EH (cell line): ENCODE results near the gene USP10.

Experiments used
- DNase-seq: peaks from one replicate; pipeline ENCODE4 v3.0.0-alpha.2; 2015; ENCODE audit warnings: low read depth

Gene USP10

GRCh38 chr16:84804326-84804725, 104.5 kb downstream of the USP10 start:
- DNase-seq: no peak

- DNase-seq: peak; percentile 97
Measured at GRCh38 chr16:84806256-84806889, 106.6 kb downstream of the USP10 start.

GRCh38 chr16:84806890-84807258, 107.1 kb downstream of the USP10 start:
- no peak for DNase-seq

- DNase-seq: no peak
Measured at GRCh38 chr16:84807776-84808175, 108.0 kb downstream of the USP10 start.

- no peak for DNase-seq
Measured at GRCh38 chr16:84808826-84809225, 109.0 kb downstream of the USP10 start.

GRCh38 chr16:84810518-84811273, 110.9 kb downstream of the USP10 start:
- peak; percentile 84 for DNase-seq

- no peak for DNase-seq
Measured at GRCh38 chr16:84811529-84811928, 111.7 kb downstream of the USP10 start.

- DNase-seq: no peak
Measured at GRCh38 chr16:84813141-84813934, 113.5 kb downstream of the USP10 start.

GRCh38 chr16:84815462-84815861, 115.7 kb downstream of the USP10 start:
- DNase-seq: no peak

- DNase-seq: no peak
Measured at GRCh38 chr16:84816023-84816422, 116.2 kb downstream of the USP10 start.

GRCh38 chr16:84816485-84816884, 116.7 kb downstream of the USP10 start:
- DNase-seq: no peak

GRCh38 chr16:84817206-84817605, 117.4 kb downstream of the USP10 start:
- no peak for DNase-seq

- no peak for DNase-seq
Measured at GRCh38 chr16:84817613-84818012, 117.8 kb downstream of the USP10 start.

- DNase-seq: no peak
Measured at GRCh38 chr16:84818133-84818532, 118.3 kb downstream of the USP10 start.

GRCh38 chr16:84818989-84819643, 119.3 kb downstream of the USP10 start:
- no peak for DNase-seq

GRCh38 chr16:84819644-84820304, 120.0 kb downstream of the USP10 start, which contains the start of gene CRISPLD2:
Gene CRISPLD2, plus strand, starts transcription at chr16:84819985. Its CDS starts 18,511 bp downstream, at chr16:84838496.
- peak; percentile 92 for DNase-seq

GRCh38 chr16:84820305-84820684, 120.5 kb downstream of the USP10 start:
- DNase-seq: peak; percentile 66

- DNase-seq: peak; percentile 37
Measured at GRCh38 chr16:84820771-84821170, 121.0 kb downstream of the USP10 start.

- no peak for DNase-seq
Measured at GRCh38 chr16:84821179-84821578, 121.4 kb downstream of the USP10 start.

GRCh38 chr16:84821728-84822689, 122.2 kb downstream of the USP10 start:
- peak; percentile 57 for DNase-seq

GRCh38 chr16:84822990-84823389, 123.2 kb downstream of the USP10 start:
- no peak for DNase-seq
